Renal cortex interstitium (tissue), 11 donors: ENCODE data around the gene CREB3L2. TPM values are rescaled to one million over a fixed set of nuclear protein-coding genes. Genes with fewer than 3 reads are reported as not detected.
A peak's percentile ranks its signal among the peaks of the same experiment; 100 is the strongest.
"Not testable (repeated sequence)": the region's sequence is repeated elsewhere in the genome, so short reads cannot be mapped to it uniquely, and the experiment has no call there.

Source experiments
- DNase-seq, 11 donors: peaks; one replicate each; pipeline ENCODE4 v3.0.0-alpha.2; 2013; ENCODE audit warnings: low read depth in 9 of 11, low spot score in 4 of 11; ENCODE audit errors: extremely low read depth in 1 of 11
- polyA plus RNA-seq, 3 donors: library from polyadenylated mRNA; unstranded; fragments of 120-200 nt; gene quantifications; one replicate each; pipeline ENCODE4 v1.2.1, GENCODE V29; 2013; ENCODE audit not compliant: insufficient read length in 3 of 3

CREB3L2 gene
- polyA plus RNA-seq, 3 donors, result 52.0 to 56.7 (median 53.1) TPM

DNA sequence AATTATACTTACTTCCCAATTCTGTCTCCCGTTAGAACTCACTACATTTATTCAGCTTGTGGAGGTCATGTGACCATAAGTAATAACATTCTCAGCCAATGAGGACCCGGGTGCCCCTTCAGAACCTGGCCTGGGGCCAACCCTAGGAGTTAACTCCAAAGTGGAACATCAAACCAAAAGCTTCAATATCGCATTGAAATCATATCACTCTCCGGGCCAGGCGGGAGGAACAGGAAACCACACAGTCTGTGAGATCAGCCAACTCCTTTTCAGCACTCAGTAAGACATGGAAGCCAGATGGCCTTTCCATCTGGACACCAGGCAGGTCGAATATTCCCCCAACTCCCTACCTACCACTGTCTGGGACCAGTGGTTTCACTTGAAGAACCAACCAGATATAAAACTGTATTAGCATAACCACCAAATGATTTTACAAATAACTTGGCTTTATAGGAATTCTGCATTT, 5.5 kb downstream of the CREB3L2 start:
- no peak for DNase-seq

DNA sequence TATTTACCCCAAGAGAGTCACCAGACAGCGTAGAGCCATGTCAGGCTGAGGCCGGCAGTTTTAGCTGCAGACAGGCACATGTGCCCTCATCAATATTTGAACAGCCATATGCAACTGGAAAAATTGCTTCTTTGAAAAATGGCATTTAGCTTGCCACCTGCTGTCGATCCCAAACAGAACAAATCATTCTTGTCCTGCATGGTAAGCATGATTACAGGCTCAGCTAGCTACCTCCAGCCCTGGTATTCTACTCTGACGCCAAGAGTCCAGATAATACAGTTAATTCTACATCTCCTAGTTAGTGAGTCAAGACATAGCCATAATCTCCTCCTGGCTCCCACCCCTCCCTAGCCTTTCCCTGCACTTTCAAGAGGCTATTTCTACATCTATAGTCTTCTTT, 7.7 kb downstream of the CREB3L2 start:
- DNase-seq, result no peak

DNA sequence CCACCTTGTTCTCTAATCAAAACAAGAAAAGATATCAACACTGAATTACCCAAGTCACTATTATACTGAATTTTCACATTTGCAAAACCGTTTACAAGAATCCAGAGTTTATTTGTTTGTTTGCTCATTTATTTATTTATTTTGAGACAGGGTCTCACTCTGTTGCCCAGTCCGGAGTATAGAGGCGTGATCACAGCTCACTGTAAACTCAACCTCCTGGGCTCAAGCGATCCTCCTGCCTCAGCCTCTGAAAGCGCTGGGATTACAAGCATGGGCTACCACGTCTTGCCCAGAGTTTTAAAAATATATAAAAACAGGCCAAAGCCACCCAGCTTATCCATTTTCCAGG, 8.5 kb downstream of the CREB3L2 start:
- DNase-seq, result no peak

DNA sequence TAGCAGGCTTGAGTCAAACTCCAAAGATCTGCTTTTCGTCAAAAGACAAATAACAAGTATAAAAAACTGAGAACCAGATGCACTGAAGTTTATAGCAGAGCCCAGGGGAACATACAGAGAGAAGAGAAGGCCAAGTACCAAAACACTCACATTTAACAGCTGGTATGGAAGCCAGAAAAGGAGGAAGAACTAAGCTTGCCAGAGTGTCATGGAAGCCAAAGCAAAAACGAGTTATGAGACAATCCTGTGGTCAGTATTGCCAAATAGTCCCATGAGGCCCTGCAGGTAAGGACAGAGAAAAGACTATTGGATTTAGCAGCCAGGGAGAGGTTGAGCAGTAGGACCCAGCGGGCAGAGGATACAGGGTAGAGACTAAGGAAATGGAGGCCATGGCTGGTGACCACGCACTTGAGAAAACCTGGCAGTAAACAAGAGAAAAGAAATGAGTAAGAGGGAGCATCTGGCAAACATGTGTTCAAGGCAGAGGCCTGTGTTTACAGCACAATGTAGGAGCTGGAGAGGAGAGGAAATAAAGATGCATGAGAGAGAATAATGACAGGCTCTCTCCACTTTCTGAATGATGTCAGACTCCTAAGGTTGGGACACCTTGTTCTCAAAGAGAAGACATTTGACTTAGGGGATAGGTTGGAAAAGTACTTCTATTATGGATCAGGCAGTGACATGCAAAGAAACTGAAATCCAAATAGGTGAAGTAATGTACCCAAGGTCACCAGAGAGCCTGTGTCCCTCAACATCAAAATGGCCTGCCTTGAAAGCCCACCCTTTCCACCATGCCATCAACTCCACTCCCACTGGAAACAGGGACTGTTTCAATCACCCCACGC, 9.1 kb downstream of the CREB3L2 start:
- no peak for DNase-seq

- no peak for DNase-seq
Observed at GRCh38 chr7:137992104-137992549, 9.8 kb downstream of the CREB3L2 start.

DNA sequence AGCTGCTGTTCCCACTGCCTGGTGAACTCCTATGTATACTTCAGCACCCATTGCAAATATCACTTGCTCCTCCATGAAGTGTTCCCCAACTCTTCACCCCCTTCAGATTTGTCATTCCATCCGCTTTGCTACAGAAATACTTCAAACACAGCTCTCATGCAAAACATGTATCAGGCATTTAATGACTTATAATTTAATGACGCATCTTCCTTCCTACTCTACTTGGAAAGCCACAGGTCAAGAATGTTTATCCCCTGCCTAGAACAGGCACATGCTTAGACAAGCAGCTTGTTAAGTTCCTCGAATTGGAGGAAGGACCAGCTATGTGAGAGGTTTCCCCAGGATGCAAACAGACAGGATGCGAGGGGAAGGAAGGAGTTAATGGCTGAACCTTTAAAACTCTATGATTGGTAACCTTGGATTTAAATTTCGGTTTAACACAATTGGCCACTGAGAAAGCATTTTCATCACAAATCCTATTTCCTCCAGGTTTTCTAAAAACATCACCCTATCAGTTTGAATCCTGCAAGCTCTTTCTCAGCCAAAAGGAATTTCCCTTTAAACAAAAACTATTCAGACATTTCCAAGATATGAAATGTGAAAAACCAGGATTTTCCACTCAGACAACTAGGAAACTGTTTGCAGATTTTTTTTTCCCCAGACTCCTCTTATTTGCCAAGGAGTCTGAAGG, 11.5 kb downstream of the CREB3L2 start:
- DNase-seq, result no peak

- DNase-seq, result no peak
Observed at GRCh38 chr7:137989590-137989989, 12.3 kb downstream of the CREB3L2 start.

DNA sequence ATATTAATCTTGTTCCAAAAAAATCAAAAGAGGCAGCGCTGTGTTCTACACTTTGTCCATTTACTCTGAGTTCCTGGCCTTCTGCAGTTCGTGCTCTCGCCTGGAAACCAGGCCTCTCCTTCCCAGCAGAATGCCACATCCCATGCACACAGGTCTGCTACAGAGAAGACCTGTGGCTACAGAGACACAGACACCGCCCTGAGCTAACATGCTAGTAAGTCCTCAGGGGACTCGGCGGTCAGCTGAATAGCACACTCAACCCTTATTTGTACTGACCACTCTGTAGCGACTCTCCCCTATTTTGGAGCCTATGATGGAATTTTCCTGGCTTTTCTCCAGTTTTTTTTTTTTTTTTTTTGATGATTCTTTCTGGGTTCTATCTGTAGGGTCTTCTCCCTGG, 12.8 kb downstream of the CREB3L2 start:
- DNase-seq, result no peak

- DNase-seq, result no peak
Observed at GRCh38 chr7:137987968-137988367, 13.9 kb downstream of the CREB3L2 start.

DNA sequence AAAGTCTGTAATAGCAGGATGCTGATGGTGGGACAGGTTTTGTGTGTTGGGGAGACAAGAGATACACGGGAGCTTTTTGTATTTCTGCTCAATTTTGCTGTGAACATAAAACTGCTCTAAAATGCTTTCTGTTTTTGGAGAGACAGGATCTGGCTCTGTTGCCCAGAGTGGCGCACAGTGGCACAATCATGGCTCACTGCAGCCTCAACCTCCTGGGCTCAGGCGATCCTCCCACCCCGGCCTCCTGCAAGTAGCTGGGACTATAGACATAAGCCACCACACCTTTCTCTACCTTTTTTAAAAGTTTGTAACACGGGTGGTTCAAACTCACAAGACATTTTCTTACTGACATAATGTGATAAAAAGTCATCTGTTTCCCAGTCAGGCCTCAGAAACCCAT, 14.3 kb downstream of the CREB3L2 start:
- DNase-seq, result no peak

DNA sequence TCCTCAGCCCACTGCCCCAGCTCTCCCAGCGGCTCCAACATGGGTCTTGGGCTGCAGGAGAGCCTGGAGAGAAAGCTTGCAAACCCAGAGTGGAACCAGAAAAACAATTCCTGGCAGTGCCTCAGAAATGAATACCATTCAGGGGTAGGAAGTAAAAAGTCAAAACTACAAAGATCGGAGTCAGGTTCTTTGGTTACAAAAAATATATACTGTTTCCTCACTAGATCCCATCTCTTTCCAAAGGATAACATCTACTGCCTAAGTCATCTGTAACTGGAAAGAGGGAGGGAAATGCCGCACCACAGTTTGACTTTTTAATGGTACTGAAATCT, 14.9 kb downstream of the CREB3L2 start:
- DNase-seq, result no peak

- DNase-seq, result no peak
Observed at GRCh38 chr7:137986252-137987017, 15.5 kb downstream of the CREB3L2 start.

GRCh38 chr7:137985897-137986251, 16.0 kb downstream of the CREB3L2 start:
- DNase-seq, result no peak

GRCh38 chr7:137985253-137985896, 16.5 kb downstream of the CREB3L2 start:
- no peak for DNase-seq

DNA sequence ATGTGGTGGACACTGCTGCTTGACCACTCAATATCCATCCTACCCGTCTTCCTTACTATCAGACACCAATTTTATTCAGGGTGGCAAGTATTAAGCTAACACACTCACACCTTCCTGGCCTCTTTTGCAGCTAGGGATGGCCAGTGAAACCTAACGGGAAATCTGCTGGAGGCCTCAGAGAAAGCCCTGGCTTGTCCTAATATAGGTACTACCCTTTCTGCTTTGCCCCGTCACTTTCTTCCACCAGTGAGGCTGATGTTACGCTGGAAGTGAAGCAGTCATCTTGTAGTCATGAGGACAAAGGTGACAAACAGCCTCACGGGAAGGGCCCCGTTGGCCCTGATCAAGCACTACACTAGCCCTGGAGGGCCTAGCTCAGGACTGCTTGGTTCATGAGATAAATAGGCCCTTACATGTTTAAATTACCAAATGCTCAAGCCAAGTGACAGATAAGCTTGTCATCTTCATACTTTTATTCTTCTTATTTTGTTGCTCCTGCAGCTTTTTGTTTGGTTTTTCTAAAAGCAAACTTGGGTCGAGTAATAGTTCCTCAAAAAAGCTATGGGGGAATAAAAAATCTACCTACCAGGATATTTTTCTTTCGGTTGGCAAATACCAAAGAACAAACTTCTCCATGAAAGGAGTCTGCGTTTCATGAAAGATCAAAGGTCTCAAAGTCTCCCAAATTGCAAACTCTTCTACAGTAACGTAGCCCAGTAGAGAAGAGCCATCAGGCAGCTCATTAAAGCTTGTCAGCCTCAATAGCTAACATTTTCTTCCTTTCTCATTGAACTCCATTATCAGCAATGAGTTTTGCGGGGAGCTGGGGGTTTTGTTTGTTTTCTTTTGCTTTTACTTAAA, 17.5 kb downstream of the CREB3L2 start:
- DNase-seq, result no peak

DNA sequence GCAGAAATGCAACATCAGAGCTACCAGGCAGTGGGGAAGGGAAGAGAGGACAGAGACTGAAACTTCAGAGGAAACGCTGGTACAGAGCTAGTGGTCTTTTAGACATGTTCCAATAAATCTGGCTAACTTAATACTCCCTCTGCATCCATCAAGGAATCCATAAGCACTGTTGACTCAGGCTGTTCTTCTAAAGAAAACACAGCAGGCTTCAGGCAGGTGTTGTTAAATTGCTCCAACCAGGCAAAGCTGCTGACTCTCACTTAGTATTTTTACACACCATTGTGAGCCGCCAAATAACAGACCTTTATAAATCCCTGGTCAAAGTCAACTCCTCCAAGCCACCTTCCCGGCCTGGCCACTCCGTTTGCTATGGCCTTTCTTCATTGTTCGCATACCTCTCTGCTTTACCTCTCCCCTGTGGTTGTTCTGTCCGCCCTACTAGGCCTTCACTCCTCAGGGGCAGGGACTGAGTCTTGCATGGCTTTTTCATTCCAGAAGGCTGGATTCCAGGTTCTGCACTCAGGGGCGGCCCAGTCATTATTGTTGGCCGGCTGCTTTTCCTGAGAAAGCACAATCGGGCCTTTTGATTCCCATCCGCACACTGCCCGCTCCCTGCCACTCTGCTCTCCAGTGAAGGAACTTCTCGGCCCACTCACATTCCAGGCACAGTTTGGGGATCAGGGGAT, 18.4 kb downstream of the CREB3L2 start:
- peak in 1 of 11 donors; percentile 18 for DNase-seq

- DNase-seq, result not testable (repeated sequence)
Observed at GRCh38 chr7:137982394-137982793, 19.5 kb downstream of the CREB3L2 start.

GRCh38 chr7:137981668-137982067, 20.2 kb downstream of the CREB3L2 start:
- DNase-seq, result no peak
